ENCODE results near the gene CLTC. TPM values are rescaled to one million over a fixed set of nuclear protein-coding genes. Genes with fewer than 3 reads are reported as not detected.

The CLTC gene
- total RNA-seq, 6 experiments from 2014 or later = 120 to 232 (median 142) TPM

- Histone ChIP-seq H3K27me3 (no peaks in the 10 kb centered on the region), H3K9me3 (no peaks in the 10 kb centered on the region), H3K36me3 (peaks cover 0 to 1% (median 0%) of the 10 kb centered on the region in 4 donors), H3K4me3 (no peak overlapping the region), H3K4me1 (peaks cover 0 to 33% (median 6%) of the 10 kb centered on the region in 4 donors), H3K27ac (peak overlapping the region in 2 of 3 donors; percentile 37 to 54)
- ATAC-seq (no peak), DNase-seq (no peak)
- 100% methylated on average over 1 of the region's 1 CpG for WGBS (ENCODE audit: insufficient coverage, low coverage, low lambda C conversion rate, missing lambda C conversion rate)
- TF ChIP-seq CTCF (IDR thresholded peaks at IDR 0.05) (no peak), POLR2A (IDR thresholded peaks at IDR 0.05) (no peak)
- intact Hi-C loops (cut with DNase I) = no loop called here
These were observed 110.7 kb downstream of the CLTC start for GRCh38 chr17:59730268-59730834.

- WGBS (ENCODE audit: insufficient coverage, low coverage, low lambda C conversion rate, missing lambda C conversion rate) = 96% methylated on average over 2 of the region's 2 CpGs
- peaks cover 0 to 12% (median 2%) of the 10 kb centered on the region in 4 donors for H3K4me1 ChIP-seq
- H3K4me3 ChIP-seq = no peak overlapping the region
- H3K9me3 ChIP-seq = no peaks in the 10 kb centered on the region
- ATAC-seq (no peak), DNase-seq (no peak)
- no peaks in the 10 kb centered on the region for H3K27me3 ChIP-seq
- peaks cover 0 to 10% (median 5%) of the 10 kb centered on the region in 4 donors for H3K36me3 ChIP-seq
- intact Hi-C loops (cut with DNase I) = no loop called here
- no peak overlapping the region for H3K27ac ChIP-seq
- no peak for TF ChIP-seq CTCF (IDR thresholded peaks at IDR 0.05)
- TF ChIP-seq POLR2A (IDR thresholded peaks at IDR 0.05) = no peak
These were observed 114.0 kb downstream of the CLTC start for GRCh38 chr17:59733697-59734096.

GRCh38 chr17:59734226-59734625 is 114.5 kb downstream of the CLTC start:
- 96% methylated on average over 5 of the region's 5 CpGs for WGBS (ENCODE audit: insufficient coverage, low coverage, low lambda C conversion rate, missing lambda C conversion rate)
- TF ChIP-seq POLR2A (IDR thresholded peaks at IDR 0.05) = no peak
- TF ChIP-seq CTCF (IDR thresholded peaks at IDR 0.05) = no peak
- ATAC-seq (no peak), DNase-seq (no peak)
- H3K9me3 ChIP-seq = no peaks in the 10 kb centered on the region
- peaks cover 0 to 7% (median under 1%) of the 10 kb centered on the region in 4 donors for H3K4me1 ChIP-seq
- H3K27me3 ChIP-seq = no peaks in the 10 kb centered on the region
- H3K4me3 ChIP-seq = no peak overlapping the region
- H3K27ac ChIP-seq = no peak overlapping the region
- H3K36me3 ChIP-seq = peaks cover 0 to 15% (median 5%) of the 10 kb centered on the region in 4 donors
- intact Hi-C loops (cut with DNase I) = no loop called here

DNA sequence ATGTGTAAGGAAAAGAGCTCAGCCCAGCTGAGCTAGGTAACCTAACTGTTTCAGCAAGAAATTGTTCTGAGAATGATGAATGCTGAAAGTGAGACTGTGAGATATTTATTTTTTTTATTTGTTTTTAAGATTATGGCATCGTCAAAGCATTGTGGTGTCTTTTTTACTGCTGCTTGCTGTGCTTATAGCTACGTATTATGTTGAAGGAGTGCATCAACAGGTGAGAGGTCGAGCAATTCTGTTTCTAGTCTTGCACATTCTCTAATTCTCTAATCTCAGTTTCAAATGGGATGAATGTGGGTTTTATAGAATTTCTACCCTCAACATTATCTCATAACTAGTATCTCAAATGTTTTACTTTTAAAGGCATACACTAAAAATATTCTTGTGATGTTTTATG is 117.6 kb downstream of the CLTC start:
- H3K9me3 ChIP-seq = no peaks in the 10 kb centered on the region
- TF ChIP-seq POLR2A (IDR thresholded peaks at IDR 0.05) (no peak), CTCF (IDR thresholded peaks at IDR 0.05) (no peak)
- no peaks in the 10 kb centered on the region for H3K4me1 ChIP-seq
- WGBS (ENCODE audit: insufficient coverage, low coverage, low lambda C conversion rate, missing lambda C conversion rate) = 100% methylated on average over 2 of the region's 3 CpGs
- intact Hi-C loops (cut with DNase I) = no loop called here
- H3K27me3 ChIP-seq = no peaks in the 10 kb centered on the region
- no peak overlapping the region for H3K27ac ChIP-seq
- H3K4me3 ChIP-seq = no peak overlapping the region
- DNase-seq = no peak
- no peak for ATAC-seq
- peaks cover 0 to 26% (median 5%) of the 10 kb centered on the region in 4 donors for H3K36me3 ChIP-seq
